Upper lobe of left lung (tissue), 6 donors: ENCODE results near the gene MYH4. TPM values are rescaled to one million over a fixed set of nuclear protein-coding genes. Genes with fewer than 3 reads are reported as not detected.

Experiments used
- ATAC-seq, 2 donors: fragments of 200-7000 bp; cut with Tn5 transposase; one replicate each; pipeline ENCODE4 v1.9.1; 2022; ENCODE audit warnings: mild to moderate bottlenecking in 2 of 2, moderate library complexity in 2 of 2; ENCODE audit not compliant: low FRiP score in 2 of 2
- DNase-seq, 2 donors: peaks; one replicate each; pipeline ENCODE4 v3.0.0-alpha.2; 2019 to 2020
- H3K27ac ChIP-seq, 4 donors: fragments of 200-600 bp; sonication (generic); one replicate each; pipeline ENCODE4 v1.5.1; 2016 to 2019
- H3K27me3 ChIP-seq, 4 donors: fragments of 200-600 bp; sonication (generic); one replicate each; pipeline ENCODE4 v1.5.1; 2017 to 2019
- H3K36me3 ChIP-seq, 4 donors: fragments of 200-600 bp; sonication (generic); one replicate each; pipeline ENCODE4 v1.5.1; 2016 to 2019
- H3K4me1 ChIP-seq, 4 donors: fragments of 200-600 bp; sonication (generic); one replicate each; pipeline ENCODE4 v1.5.1; 2018 to 2019
- H3K4me3 ChIP-seq, 4 donors: fragments of 200-600 bp; sonication (generic); one replicate each; pipeline ENCODE4 v1.5.1; 2017 to 2019; ENCODE audit warnings: mild to moderate bottlenecking in 2 of 4, moderate library complexity in 1 of 4
- H3K9me3 ChIP-seq, 4 donors: fragments of 200-600 bp; sonication (generic); one replicate each; pipeline ENCODE4 v1.5.1; 2018 to 2019
- EP300 ChIP-seq, 4 donors: sonication (generic); formaldehyde crosslinking; IDR thresholded peaks; one replicate each; pipeline ENCODE4 v1.5.1; 2017; ENCODE audit warnings: antibody characterized with exemption in 4 of 4, control low read depth in 2 of 4
- POLR2A ChIP-seq, 4 donors: fragments of 450-650 bp; IDR thresholded peaks; one replicate each; pipeline ENCODE4 v1.5.1; 2016 to 2017; ENCODE audit warnings: antibody characterized with exemption in 4 of 4, mild to moderate bottlenecking in 2 of 4
- POLR2AphosphoS5 ChIP-seq, 2 donors: sonication (generic); formaldehyde crosslinking; IDR thresholded peaks; one replicate each; pipeline ENCODE4 v1.5.1; 2017; ENCODE audit warnings: antibody characterized with exemption in 2 of 2
- WGBS, 2 donors: methylation state at CpG; one replicate each; pipeline ENCODE4 v1.1.5; 2017 to 2018; 5-methylcytosine and 5-hydroxymethylcytosine counted together
- total RNA-seq, 6 donors: library from RNA; depleted of rRNA in 4 of 6; stranded (reverse); fragments of >200 nt in 4 of 6; gene quantifications; one replicate each; pipeline versions ENCODE4 v1.1.0 to v1.2.1, GENCODE V29; 2016 to 2021
- TF ChIP-seq, protein P1 (sequence below), 6 experiments: fragments of 450-650 bp in 4 of 6; fragments of 200-600 bp in 2 of 6; sonication (generic) in 2 of 6; IDR thresholded peaks; one replicate each; pipeline ENCODE4 v1.5.1; 2016 to 2019; ENCODE audit warnings: antibody characterized with exemption in 6 of 6
- donor health status: DM: no; HTN: no; CAD: no; lungs with moderate emphysema.
- donor health status: DM: no; HTN: yes; CAD: no; lungs with severe emphysema.

Gene MYH4
- total RNA-seq, 6 donors from 2014 or later = not detected

DNA sequence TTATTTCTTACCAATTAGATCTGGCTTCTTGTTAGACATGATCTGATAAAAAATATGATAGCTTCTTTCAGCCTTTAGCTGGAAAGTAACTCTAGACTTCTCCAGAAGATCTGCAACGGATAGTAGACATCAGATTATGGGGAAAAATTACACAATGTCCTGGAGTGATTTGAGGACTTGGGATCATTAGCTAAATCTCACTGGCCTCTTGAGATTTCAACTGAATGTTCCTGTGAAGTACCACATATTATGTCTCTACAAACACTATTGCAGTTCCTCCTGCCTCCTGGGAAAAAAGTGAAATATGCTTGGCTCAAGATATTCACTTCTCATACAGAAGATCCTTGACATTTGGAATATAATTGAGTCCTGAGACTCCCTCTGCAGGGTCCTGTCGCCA, 43.5 kb upstream of the MYH4 start:
- Histone ChIP-seq H3K36me3 (no peaks in the 10 kb centered on the region), H3K4me3 (no peak overlapping the region), H3K27me3 (no peaks in the 10 kb centered on the region), H3K4me1 (no peaks in the 10 kb centered on the region), H3K27ac (no peak overlapping the region), H3K9me3 (no peaks in the 10 kb centered on the region)
- 51 to 70% methylated on average over 2 of the region's 2 CpGs for WGBS, 2 donors
- no peak for ATAC-seq
- TF ChIP-seq, protein P1, sequence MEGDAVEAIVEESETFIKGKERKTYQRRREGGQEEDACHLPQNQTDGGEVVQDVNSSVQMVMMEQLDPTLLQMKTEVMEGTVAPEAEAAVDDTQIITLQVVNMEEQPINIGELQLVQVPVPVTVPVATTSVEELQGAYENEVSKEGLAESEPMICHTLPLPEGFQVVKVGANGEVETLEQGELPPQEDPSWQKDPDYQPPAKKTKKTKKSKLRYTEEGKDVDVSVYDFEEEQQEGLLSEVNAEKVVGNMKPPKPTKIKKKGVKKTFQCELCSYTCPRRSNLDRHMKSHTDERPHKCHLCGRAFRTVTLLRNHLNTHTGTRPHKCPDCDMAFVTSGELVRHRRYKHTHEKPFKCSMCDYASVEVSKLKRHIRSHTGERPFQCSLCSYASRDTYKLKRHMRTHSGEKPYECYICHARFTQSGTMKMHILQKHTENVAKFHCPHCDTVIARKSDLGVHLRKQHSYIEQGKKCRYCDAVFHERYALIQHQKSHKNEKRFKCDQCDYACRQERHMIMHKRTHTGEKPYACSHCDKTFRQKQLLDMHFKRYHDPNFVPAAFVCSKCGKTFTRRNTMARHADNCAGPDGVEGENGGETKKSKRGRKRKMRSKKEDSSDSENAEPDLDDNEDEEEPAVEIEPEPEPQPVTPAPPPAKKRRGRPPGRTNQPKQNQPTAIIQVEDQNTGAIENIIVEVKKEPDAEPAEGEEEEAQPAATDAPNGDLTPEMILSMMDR (IDR thresholded peaks at IDR 0.05) = no peak
- TF ChIP-seq POLR2AphosphoS5 (IDR thresholded peaks at IDR 0.05) (no peak), POLR2A (IDR thresholded peaks at IDR 0.05) (no peak), EP300 (IDR thresholded peaks at IDR 0.05) (no peak)
- no peak for DNase-seq

DNA sequence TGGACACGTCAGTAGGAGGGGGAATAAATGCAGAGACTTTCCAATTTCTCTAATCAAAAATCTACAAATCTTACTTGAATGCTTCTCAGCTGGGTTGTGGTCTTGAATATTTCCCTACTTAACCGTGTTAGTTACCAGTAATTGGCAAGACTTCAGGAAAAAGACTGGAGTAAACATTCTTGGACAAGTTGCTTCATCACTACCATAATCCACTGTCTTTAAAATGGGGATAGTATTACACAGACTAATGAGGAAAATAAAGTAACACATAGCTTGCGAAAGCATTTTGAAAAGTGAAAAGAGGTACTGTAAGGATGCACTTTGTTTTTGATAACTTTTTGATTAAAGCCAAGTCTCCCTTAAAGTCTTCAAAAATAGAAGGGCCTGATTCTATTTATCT, 30.6 kb upstream of the MYH4 start:
- ATAC-seq = no peak

GRCh38 chr17:10492004-10492403, 22.6 kb upstream of the MYH4 start:
- H3K9me3 ChIP-seq = peaks cover 3 to 15% (median 8%) of the 10 kb centered on the region in 4 donors
- DNase-seq = no peak

More for the DNA sequence above, 30.6 kb upstream of the MYH4 start:
- H3K9me3 ChIP-seq = no peaks in the 10 kb centered on the region
- 68 to 76% methylated on average over 3 of the region's 3 CpGs for WGBS, 2 donors
- no peak overlapping the region for H3K27ac ChIP-seq
- H3K4me3 ChIP-seq = no peak overlapping the region
- H3K4me1 ChIP-seq = no peaks in the 10 kb centered on the region
- no peak for DNase-seq
- H3K27me3 ChIP-seq = no peaks in the 10 kb centered on the region
- no peaks in the 10 kb centered on the region for H3K36me3 ChIP-seq
- TF ChIP-seq POLR2A (IDR thresholded peaks at IDR 0.05) (no peak), POLR2AphosphoS5 (IDR thresholded peaks at IDR 0.05) (no peak), EP300 (IDR thresholded peaks at IDR 0.05) (no peak)
- TF ChIP-seq, protein P1 (IDR thresholded peaks at IDR 0.05) = no peak

GRCh38 chr17:10482252-10482651, 12.9 kb upstream of the MYH4 start:
- Histone ChIP-seq H3K9me3 (peaks cover 0 to 13% (median 3%) of the 10 kb centered on the region in 4 donors), H3K4me3 (no peak overlapping the region), H3K27me3 (no peaks in the 10 kb centered on the region), H3K36me3 (no peaks in the 10 kb centered on the region), H3K27ac (no peak overlapping the region), H3K4me1 (no peaks in the 10 kb centered on the region)
- WGBS, 2 donors = 57 to 67% methylated on average over 1 of the region's 1 CpG
- no peak for DNase-seq
- ATAC-seq = no peak
- TF ChIP-seq, protein P1 (IDR thresholded peaks at IDR 0.05) = no peak
- TF ChIP-seq POLR2AphosphoS5 (IDR thresholded peaks at IDR 0.05) (no peak), EP300 (IDR thresholded peaks at IDR 0.05) (no peak), POLR2A (IDR thresholded peaks at IDR 0.05) (no peak)

More at GRCh38 chr17:10492004-10492403, 22.6 kb upstream of the MYH4 start:
- no peak overlapping the region for H3K27ac ChIP-seq
- no peak overlapping the region for H3K4me3 ChIP-seq
- H3K4me1 ChIP-seq = no peaks in the 10 kb centered on the region
- no peak for ATAC-seq
- H3K36me3 ChIP-seq = no peaks in the 10 kb centered on the region
- no peaks in the 10 kb centered on the region for H3K27me3 ChIP-seq
- 94 to 95% methylated on average over 2 of the region's 2 CpGs for WGBS, 2 donors
- TF ChIP-seq POLR2AphosphoS5 (IDR thresholded peaks at IDR 0.05) = no peak
- TF ChIP-seq, protein P1 (IDR thresholded peaks at IDR 0.05) = no peak
- no peak for TF ChIP-seq POLR2A (IDR thresholded peaks at IDR 0.05)
- no peak for TF ChIP-seq EP300 (IDR thresholded peaks at IDR 0.05)

- H3K4me3 ChIP-seq = no peak overlapping the region
- H3K27me3 ChIP-seq = no peaks in the 10 kb centered on the region
- WGBS, 2 donors = 33% methylated on average over 1 of the region's 1 CpG
- ATAC-seq (no peak), DNase-seq (no peak)
- H3K4me1 ChIP-seq = no peaks in the 10 kb centered on the region
- H3K36me3 ChIP-seq = no peaks in the 10 kb centered on the region
- H3K27ac ChIP-seq = no peak overlapping the region
- TF ChIP-seq, protein P1 (IDR thresholded peaks at IDR 0.05) = no peak
- no peak for TF ChIP-seq POLR2AphosphoS5 (IDR thresholded peaks at IDR 0.05)
- TF ChIP-seq POLR2A (IDR thresholded peaks at IDR 0.05) = no peak
- TF ChIP-seq EP300 (IDR thresholded peaks at IDR 0.05) = no peak
- peaks cover 0 to 8% (median 0%) of the 10 kb centered on the region in 4 donors for H3K9me3 ChIP-seq
These were observed 8.3 kb upstream of the MYH4 start for GRCh38 chr17:10477701-10478100.
